Upper lobe of left lung (tissue), 6 donors: ENCODE measurements around the gene VDAC1. TPM values are rescaled to one million over a fixed set of nuclear protein-coding genes. Genes with fewer than 3 reads are reported as not detected.

Experiments used
- ATAC-seq, 2 donors: fragments of 200-7000 bp; cut with Tn5 transposase; one replicate each; pipeline ENCODE4 v1.9.1; 2022; ENCODE audit warnings: mild to moderate bottlenecking in 2 of 2, moderate library complexity in 2 of 2; ENCODE audit not compliant: low FRiP score in 2 of 2
- DNase-seq, 2 donors: peaks; one replicate each; pipeline ENCODE4 v3.0.0-alpha.2; 2019 to 2020
- H3K27ac ChIP-seq, 4 donors: fragments of 200-600 bp; sonication (generic); one replicate each; pipeline ENCODE4 v1.5.1; 2016 to 2019
- H3K27me3 ChIP-seq, 4 donors: fragments of 200-600 bp; sonication (generic); one replicate each; pipeline ENCODE4 v1.5.1; 2017 to 2019
- H3K36me3 ChIP-seq, 4 donors: fragments of 200-600 bp; sonication (generic); one replicate each; pipeline ENCODE4 v1.5.1; 2016 to 2019
- H3K4me1 ChIP-seq, 4 donors: fragments of 200-600 bp; sonication (generic); one replicate each; pipeline ENCODE4 v1.5.1; 2018 to 2019
- H3K4me3 ChIP-seq, 4 donors: fragments of 200-600 bp; sonication (generic); one replicate each; pipeline ENCODE4 v1.5.1; 2017 to 2019; ENCODE audit warnings: mild to moderate bottlenecking in 2 of 4, moderate library complexity in 1 of 4
- H3K9me3 ChIP-seq, 4 donors: fragments of 200-600 bp; sonication (generic); one replicate each; pipeline ENCODE4 v1.5.1; 2018 to 2019
- EP300 ChIP-seq, 4 donors: sonication (generic); formaldehyde crosslinking; IDR thresholded peaks; one replicate each; pipeline ENCODE4 v1.5.1; 2017; ENCODE audit warnings: antibody characterized with exemption in 4 of 4, control low read depth in 2 of 4
- POLR2A ChIP-seq, 4 donors: fragments of 450-650 bp; IDR thresholded peaks; one replicate each; pipeline ENCODE4 v1.5.1; 2016 to 2017; ENCODE audit warnings: antibody characterized with exemption in 4 of 4, mild to moderate bottlenecking in 2 of 4
- POLR2AphosphoS5 ChIP-seq, 2 donors: sonication (generic); formaldehyde crosslinking; IDR thresholded peaks; one replicate each; pipeline ENCODE4 v1.5.1; 2017; ENCODE audit warnings: antibody characterized with exemption in 2 of 2
- WGBS, 2 donors: methylation state at CpG; one replicate each; pipeline ENCODE4 v1.1.5; 2017 to 2018; 5-methylcytosine and 5-hydroxymethylcytosine counted together
- total RNA-seq, 6 donors: library from RNA; depleted of rRNA in 4 of 6; stranded (reverse); fragments of >200 nt in 4 of 6; gene quantifications; one replicate each; pipeline versions ENCODE4 v1.1.0 to v1.2.1, GENCODE V29; 2016 to 2021
- TF ChIP-seq, protein P1 (sequence below), 6 experiments: fragments of 450-650 bp in 4 of 6; fragments of 200-600 bp in 2 of 6; sonication (generic) in 2 of 6; IDR thresholded peaks; one replicate each; pipeline ENCODE4 v1.5.1; 2016 to 2019; ENCODE audit warnings: antibody characterized with exemption in 6 of 6
- donor health status: DM: no; HTN: no; CAD: no; lungs with moderate emphysema.
- donor health status: DM: no; HTN: yes; CAD: no; lungs with severe emphysema.

VDAC1 gene
- total RNA-seq, 6 donors from 2014 or later, result 66.0 to 121 (median 98.5) TPM

DNA sequence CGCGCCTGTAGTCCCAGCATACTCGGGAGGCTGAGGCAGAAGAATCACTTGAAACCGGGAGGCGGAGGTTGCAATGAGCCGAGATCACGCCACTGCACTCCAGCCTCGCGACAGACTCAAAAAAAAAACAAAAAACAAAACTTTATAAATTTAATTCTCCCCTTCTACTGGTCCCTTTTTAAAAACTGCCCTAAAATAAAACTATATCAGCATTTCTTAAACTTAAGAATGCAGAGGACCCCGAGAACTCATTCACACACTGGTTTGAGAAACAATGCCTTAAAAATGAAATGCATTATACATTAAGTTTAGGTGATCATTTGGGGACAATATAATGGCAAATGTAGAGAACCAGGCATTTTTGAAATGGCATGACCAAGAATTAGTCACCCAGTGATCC is 38.7 kb downstream of the VDAC1 start:
- 92% methylated on average over 10 of the region's 10 CpGs for WGBS, 2 donors
- no peak overlapping the region for H3K27ac ChIP-seq
- H3K36me3 ChIP-seq, result peaks cover 0 to 4% (median 0%) of the 10 kb centered on the region in 4 donors
- no peaks in the 10 kb centered on the region for H3K27me3 ChIP-seq
- ATAC-seq (no peak), DNase-seq (no peak)
- no peak overlapping the region for H3K4me3 ChIP-seq
- H3K9me3 ChIP-seq, result no peaks in the 10 kb centered on the region
- no peak for TF ChIP-seq EP300 (IDR thresholded peaks at IDR 0.05)
- TF ChIP-seq, protein P1, sequence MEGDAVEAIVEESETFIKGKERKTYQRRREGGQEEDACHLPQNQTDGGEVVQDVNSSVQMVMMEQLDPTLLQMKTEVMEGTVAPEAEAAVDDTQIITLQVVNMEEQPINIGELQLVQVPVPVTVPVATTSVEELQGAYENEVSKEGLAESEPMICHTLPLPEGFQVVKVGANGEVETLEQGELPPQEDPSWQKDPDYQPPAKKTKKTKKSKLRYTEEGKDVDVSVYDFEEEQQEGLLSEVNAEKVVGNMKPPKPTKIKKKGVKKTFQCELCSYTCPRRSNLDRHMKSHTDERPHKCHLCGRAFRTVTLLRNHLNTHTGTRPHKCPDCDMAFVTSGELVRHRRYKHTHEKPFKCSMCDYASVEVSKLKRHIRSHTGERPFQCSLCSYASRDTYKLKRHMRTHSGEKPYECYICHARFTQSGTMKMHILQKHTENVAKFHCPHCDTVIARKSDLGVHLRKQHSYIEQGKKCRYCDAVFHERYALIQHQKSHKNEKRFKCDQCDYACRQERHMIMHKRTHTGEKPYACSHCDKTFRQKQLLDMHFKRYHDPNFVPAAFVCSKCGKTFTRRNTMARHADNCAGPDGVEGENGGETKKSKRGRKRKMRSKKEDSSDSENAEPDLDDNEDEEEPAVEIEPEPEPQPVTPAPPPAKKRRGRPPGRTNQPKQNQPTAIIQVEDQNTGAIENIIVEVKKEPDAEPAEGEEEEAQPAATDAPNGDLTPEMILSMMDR (IDR thresholded peaks at IDR 0.05), result no peak
- no peak for TF ChIP-seq POLR2AphosphoS5 (IDR thresholded peaks at IDR 0.05)
- TF ChIP-seq POLR2A (IDR thresholded peaks at IDR 0.05), result no peak
- peaks cover 9 to 24% (median 18%) of the 10 kb centered on the region in 4 donors for H3K4me1 ChIP-seq

DNA sequence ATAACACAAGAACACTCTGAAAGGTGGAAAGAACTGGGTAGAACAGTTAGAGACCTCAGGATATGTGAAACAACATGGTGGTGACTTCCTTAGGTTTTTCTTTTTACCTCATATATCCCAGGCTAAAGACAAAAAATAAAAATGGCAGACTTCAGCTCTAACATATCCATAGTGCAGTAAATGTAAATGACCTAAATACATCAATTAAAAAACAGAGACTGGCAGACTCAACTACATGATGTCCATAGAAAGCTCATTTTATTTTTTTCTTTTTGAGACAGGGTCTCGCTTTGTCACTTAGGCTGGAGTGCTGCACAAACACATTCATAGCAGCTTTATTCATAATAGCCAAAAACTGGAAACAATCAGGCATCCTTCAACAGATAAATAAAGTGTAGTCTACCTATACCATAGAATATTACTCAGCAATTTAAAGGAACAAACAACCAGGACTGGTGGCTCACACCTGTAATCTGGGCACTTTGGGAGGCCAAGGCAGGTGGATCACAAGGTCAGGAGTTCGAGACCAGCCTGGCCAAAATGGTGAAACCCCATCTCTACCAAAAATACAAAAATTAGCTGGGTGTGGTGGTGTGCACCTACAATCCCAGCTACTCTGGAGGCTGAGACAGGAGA is 41.2 kb downstream of the VDAC1 start:
- DNase-seq (no peak), ATAC-seq (no peak)
- peaks cover 0 to 12% (median 3%) of the 10 kb centered on the region in 4 donors for H3K36me3 ChIP-seq
- no peak overlapping the region for H3K4me3 ChIP-seq
- H3K27ac ChIP-seq, result no peak overlapping the region
- peaks cover 9 to 15% (median 10%) of the 10 kb centered on the region in 4 donors for H3K4me1 ChIP-seq
- H3K27me3 ChIP-seq, result no peaks in the 10 kb centered on the region
- 97 to 98% methylated on average over 2 of the region's 2 CpGs for WGBS, 2 donors
- no peaks in the 10 kb centered on the region for H3K9me3 ChIP-seq
- TF ChIP-seq POLR2AphosphoS5 (IDR thresholded peaks at IDR 0.05) (no peak), POLR2A (IDR thresholded peaks at IDR 0.05) (no peak), EP300 (IDR thresholded peaks at IDR 0.05) (no peak)
- TF ChIP-seq, protein P1 (IDR thresholded peaks at IDR 0.05), result no peak

DNA sequence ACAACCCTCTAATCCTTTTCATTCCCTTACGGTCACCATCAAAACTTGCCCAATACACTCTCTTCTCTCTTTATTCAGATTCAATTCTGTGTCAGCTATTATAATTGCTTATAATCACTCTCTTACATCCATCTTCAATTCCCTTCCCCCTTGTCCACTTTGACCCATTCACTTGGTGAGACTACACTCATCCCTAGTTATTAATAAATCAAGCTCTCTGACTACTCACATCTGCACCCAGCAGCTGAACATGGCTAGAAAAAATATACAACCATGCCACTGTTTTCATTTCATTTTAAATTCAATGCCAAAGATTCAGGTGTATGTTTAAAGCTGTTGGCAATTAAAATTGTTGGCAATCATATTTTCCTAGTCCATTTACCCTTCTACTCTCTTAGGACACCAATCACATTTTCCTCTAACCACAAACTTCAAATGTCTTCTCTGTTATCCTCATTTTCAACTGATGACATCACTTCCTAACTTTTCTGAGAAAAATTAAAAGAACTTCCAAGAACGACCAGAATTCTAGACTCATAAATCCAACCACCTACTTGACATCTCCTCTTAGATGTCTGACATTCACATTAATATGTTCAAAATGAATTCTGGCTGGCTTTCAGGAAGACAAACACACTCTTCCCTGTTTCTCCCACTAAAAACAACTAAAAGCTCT is 41.8 kb downstream of the VDAC1 start:
- no peaks in the 10 kb centered on the region for H3K9me3 ChIP-seq
- peaks cover 9 to 14% (median 10%) of the 10 kb centered on the region in 4 donors for H3K4me1 ChIP-seq
- H3K27ac ChIP-seq, result no peak overlapping the region
- no peaks in the 10 kb centered on the region for H3K27me3 ChIP-seq
- 58 to 62% methylated on average over 2 of the region's 2 CpGs for WGBS, 2 donors
- peaks cover 0 to 15% (median 4%) of the 10 kb centered on the region in 4 donors for H3K36me3 ChIP-seq
- DNase-seq (no peak), ATAC-seq (peak in 1 of 2 donors; percentile 18)
- no peak overlapping the region for H3K4me3 ChIP-seq
- TF ChIP-seq, protein P1 (IDR thresholded peaks at IDR 0.05), result no peak
- TF ChIP-seq POLR2AphosphoS5 (IDR thresholded peaks at IDR 0.05), result no peak
- TF ChIP-seq EP300 (IDR thresholded peaks at IDR 0.05), result no peak
- TF ChIP-seq POLR2A (IDR thresholded peaks at IDR 0.05), result no peak

DNA sequence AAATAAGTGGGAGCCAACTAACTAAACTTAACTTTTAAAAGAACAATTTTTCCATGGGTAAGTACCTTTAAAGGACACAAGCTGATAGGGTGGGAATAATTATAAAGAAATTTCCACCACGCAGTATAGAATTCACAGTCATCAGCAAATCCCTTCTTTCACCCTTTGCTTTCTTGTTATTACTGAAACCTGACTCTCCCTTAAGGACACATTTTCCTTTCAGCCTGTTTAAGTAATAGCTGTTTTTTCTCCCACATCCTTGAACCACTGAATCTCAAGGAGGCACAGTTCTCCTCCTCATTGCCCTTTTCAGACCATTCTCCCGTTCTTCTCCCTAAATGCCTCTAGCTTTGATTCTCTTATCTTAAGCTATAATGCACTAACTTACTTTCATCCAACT is 42.6 kb downstream of the VDAC1 start:
- 92% methylated on average over 2 of the region's 2 CpGs for WGBS, 2 donors
- ATAC-seq, result no peak
- no peaks in the 10 kb centered on the region for H3K9me3 ChIP-seq
- H3K4me3 ChIP-seq, result no peak overlapping the region
- no peaks in the 10 kb centered on the region for H3K27me3 ChIP-seq
- H3K36me3 ChIP-seq, result peaks cover 0 to 23% (median 7%) of the 10 kb centered on the region in 4 donors
- H3K4me1 ChIP-seq, result peaks cover 2 to 6% (median 4%) of the 10 kb centered on the region in 4 donors
- TF ChIP-seq, protein P1 (IDR thresholded peaks at IDR 0.05), result no peak
- no peak for TF ChIP-seq POLR2AphosphoS5 (IDR thresholded peaks at IDR 0.05)
- TF ChIP-seq POLR2A (IDR thresholded peaks at IDR 0.05), result no peak
- no peak for TF ChIP-seq EP300 (IDR thresholded peaks at IDR 0.05)
- DNase-seq, result no peak
- no peak overlapping the region for H3K27ac ChIP-seq
